Measurements from ENCODE around the gene SERPING1.

- TF ChIP-seq CTCF (conservative IDR thresholded peaks at IDR 0.05 in 1 of 2, IDR thresholded peaks at IDR 0.05 in 1 of 2; ENCODE audit: low read depth in 1 of 2, low read length in 2 of 2) (no peak), EZH2 (IDR thresholded peaks at IDR 0.05; ENCODE audit: low read length, missing control alignments) (no peak)
These were observed 36.8 kb downstream of the SERPING1 start for GRCh38 chr11:57634311-57634710.

Data from fibroblast of lung (primary cell).